ENCODE results near the gene ANKRD13C.

Gene ANKRD13C

DNA sequence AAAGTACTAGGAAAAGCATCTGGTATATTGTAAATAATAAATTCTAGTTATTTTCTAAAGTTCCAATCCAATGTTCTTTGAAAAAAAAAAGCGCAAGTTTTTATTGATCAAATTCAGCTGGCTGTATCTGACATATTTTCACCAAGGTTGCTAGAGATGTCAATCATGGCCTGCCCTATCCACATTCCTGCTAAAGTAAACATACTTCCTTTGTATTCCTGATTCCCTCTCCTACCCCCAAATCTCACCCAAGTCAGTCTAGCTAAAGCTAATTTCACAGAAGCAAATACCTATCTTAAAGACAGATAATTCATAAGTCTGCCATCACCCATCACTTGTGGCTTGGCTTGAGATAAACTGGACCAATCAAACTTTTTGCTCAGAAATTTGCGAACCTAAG lies 21.3 kb downstream of the ANKRD13C start:
- peaks cover 6% of the 10 kb centered on the region for H3K4me1 ChIP-seq (ENCODE audit: control insufficient read depth, insufficient read depth, low read length)
- H3K9ac ChIP-seq (ENCODE audit: low read length), result no peak overlapping the region
- H3K4me3 ChIP-seq (ENCODE audit: low read depth, low read length), result no peak overlapping the region
- no peaks in the 10 kb centered on the region for H3K9me3 ChIP-seq (ENCODE audit: control insufficient read depth, insufficient read depth, low read depth, low read length)
- H3K27me3 ChIP-seq (ENCODE audit: control insufficient read depth, insufficient read depth, low read length), result no peaks in the 10 kb centered on the region
- peaks cover 15% of the 10 kb centered on the region for H3K36me3 ChIP-seq (ENCODE audit: control insufficient read depth, insufficient read depth, low read length)
- H3K27ac ChIP-seq (ENCODE audit: low read depth, low read length), result no peak overlapping the region

DNA sequence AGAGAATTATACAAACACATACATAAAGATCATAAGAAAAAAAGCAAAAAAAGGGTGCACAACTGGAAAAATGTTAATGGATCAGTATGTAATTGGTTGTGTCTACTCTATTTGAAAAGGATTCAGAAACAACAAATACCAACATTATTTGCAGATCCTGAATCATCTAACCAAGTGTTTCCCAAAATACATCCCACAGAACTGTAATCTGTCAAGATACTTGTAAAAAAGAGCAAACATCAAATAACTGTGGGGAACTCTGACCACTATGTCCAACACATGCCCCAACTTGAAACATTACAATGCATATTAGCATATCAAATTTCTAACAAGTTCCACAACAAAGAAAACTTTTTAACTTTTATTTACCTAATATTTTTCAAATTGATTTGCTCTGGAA lies 22.6 kb downstream of the ANKRD13C start:
- H3K27ac ChIP-seq (ENCODE audit: low read depth, low read length), result no peak overlapping the region
- peaks cover 19% of the 10 kb centered on the region for H3K36me3 ChIP-seq (ENCODE audit: control insufficient read depth, insufficient read depth, low read length)

DNA sequence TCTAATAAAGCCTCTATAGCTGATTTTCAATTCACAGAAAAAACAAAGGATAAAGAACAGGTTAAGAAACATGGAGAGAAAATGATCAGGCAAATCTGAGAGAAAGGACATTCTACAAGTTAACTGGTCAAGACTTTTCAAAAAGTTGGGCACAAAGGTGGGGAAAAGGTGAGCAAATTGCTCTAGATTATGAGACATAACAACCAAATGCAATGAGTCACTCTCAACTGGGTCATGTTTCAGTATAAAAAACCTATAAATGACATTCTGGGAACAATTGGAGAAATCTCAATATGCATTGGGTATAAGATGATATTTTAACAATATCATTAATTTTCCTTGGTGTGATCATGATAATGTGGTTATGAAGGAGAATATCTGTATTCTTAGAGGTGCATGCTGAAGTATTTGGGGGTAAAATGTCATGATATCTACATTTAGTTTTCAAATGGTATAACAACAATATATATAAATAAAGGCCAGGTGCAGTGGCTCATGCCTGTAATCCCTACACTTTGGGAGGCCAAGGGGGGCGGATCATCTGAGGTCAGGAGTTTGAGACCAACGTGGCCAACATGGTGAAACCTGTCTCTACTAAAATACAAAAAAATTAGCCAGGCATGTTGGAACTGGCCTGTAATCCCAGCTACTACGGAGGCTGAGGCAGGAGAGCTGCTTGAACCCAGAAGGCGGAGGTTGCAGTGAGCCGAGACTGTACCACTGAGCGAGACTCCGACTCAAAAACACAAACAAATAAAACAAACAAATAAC lies 27.0 kb downstream of the ANKRD13C start:
- H3K9ac ChIP-seq (ENCODE audit: low read length), result no peak overlapping the region
- no peak overlapping the region for H3K27ac ChIP-seq (ENCODE audit: low read depth, low read length)
- peaks cover 21% of the 10 kb centered on the region for H3K36me3 ChIP-seq (ENCODE audit: control insufficient read depth, insufficient read depth, low read length)
- H3K4me3 ChIP-seq (ENCODE audit: low read depth, low read length), result no peak overlapping the region
- no peaks in the 10 kb centered on the region for H3K4me1 ChIP-seq (ENCODE audit: control insufficient read depth, insufficient read depth, low read length)
- H3K27me3 ChIP-seq (ENCODE audit: control insufficient read depth, insufficient read depth, low read length), result no peaks in the 10 kb centered on the region
- no peaks in the 10 kb centered on the region for H3K9me3 ChIP-seq (ENCODE audit: control insufficient read depth, insufficient read depth, low read depth, low read length)

More for the DNA sequence above, 22.6 kb downstream of the ANKRD13C start:
- Histone ChIP-seq H3K4me3 (ENCODE audit: low read depth, low read length) (no peak overlapping the region), H3K9ac (ENCODE audit: low read length) (no peak overlapping the region), H3K9me3 (ENCODE audit: control insufficient read depth, insufficient read depth, low read depth, low read length) (no peaks in the 10 kb centered on the region), H3K4me1 (ENCODE audit: control insufficient read depth, insufficient read depth, low read length) (peaks cover 6% of the 10 kb centered on the region), H3K27me3 (ENCODE audit: control insufficient read depth, insufficient read depth, low read length) (no peaks in the 10 kb centered on the region)

DNA sequence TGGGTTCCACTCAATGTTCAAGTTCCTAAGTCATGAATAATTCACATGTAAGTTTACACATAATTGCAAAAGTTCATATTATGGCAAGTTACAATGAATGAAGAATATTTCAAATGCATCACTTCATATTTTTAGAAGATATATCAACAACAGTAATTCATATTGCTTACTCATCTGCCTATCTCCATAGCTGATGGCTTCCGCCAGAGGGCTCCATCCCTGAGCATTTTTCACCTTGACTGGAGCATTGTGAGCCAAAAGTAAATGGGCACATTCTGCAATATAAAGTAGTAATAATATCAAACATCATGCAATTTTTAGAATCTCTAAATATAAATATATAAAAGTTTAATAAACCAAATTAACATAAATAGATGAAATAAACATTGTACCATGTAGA lies 29.8 kb downstream of the ANKRD13C start:
- Histone ChIP-seq H3K9me3 (ENCODE audit: control insufficient read depth, insufficient read depth, low read depth, low read length) (no peaks in the 10 kb centered on the region), H3K36me3 (ENCODE audit: control insufficient read depth, insufficient read depth, low read length) (peaks cover 18% of the 10 kb centered on the region), H3K4me3 (ENCODE audit: low read depth, low read length) (no peak overlapping the region), H3K27me3 (ENCODE audit: control insufficient read depth, insufficient read depth, low read length) (no peaks in the 10 kb centered on the region), H3K9ac (ENCODE audit: low read length) (no peak overlapping the region), H3K27ac (ENCODE audit: low read depth, low read length) (no peak overlapping the region), H3K4me1 (ENCODE audit: control insufficient read depth, insufficient read depth, low read length) (no peaks in the 10 kb centered on the region)

DNA sequence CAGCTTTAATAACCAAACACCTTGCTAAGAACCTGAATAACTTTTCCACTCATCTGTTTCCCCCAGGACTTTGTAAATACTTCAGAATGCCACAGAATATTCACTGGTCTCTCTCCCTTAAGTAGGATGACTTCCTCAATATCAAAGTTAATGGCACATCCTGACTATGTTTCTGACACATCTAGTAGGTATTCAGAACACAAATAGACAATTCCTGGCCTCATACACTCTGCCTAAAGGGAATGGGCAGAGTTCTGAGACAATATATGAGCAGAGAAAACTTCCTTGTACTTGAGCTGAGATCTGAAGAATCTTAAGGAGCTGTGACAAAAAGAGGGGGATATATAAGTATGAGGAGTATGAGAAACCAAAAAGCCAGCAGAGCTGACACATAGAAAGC lies 34.8 kb downstream of the ANKRD13C start:
- H3K27ac ChIP-seq (ENCODE audit: low read depth, low read length), result no peak overlapping the region
- no peaks in the 10 kb centered on the region for H3K4me1 ChIP-seq (ENCODE audit: control insufficient read depth, insufficient read depth, low read length)
- H3K27me3 ChIP-seq (ENCODE audit: control insufficient read depth, insufficient read depth, low read length), result no peaks in the 10 kb centered on the region
- no peaks in the 10 kb centered on the region for H3K9me3 ChIP-seq (ENCODE audit: control insufficient read depth, insufficient read depth, low read depth, low read length)
- peaks cover 15% of the 10 kb centered on the region for H3K36me3 ChIP-seq (ENCODE audit: control insufficient read depth, insufficient read depth, low read length)
- no peak overlapping the region for H3K9ac ChIP-seq (ENCODE audit: low read length)
- no peak overlapping the region for H3K4me3 ChIP-seq (ENCODE audit: low read depth, low read length)

DNA sequence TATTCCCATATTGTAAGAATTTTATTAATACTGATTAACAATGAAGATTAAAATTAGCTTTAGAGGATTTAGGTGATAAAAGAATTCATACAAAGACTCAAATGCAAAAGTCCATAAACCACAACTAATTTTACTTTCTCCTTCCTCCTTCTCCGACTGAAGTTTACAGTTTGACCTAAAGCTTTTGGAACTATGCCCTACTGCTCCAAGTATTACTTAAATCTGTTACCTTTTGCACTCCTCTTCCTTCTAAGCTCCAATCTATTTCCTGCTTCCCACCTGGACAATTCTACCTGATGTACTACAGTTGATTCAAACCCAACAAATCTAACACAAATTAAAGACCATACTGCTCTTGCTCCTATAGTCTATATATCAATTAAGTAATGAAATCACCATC lies 36.3 kb downstream of the ANKRD13C start:
- no peak overlapping the region for H3K27ac ChIP-seq (ENCODE audit: low read depth, low read length)
- H3K4me3 ChIP-seq (ENCODE audit: low read depth, low read length), result no peak overlapping the region
- H3K27me3 ChIP-seq (ENCODE audit: control insufficient read depth, insufficient read depth, low read length), result no peaks in the 10 kb centered on the region
- no peaks in the 10 kb centered on the region for H3K9me3 ChIP-seq (ENCODE audit: control insufficient read depth, insufficient read depth, low read depth, low read length)
- H3K4me1 ChIP-seq (ENCODE audit: control insufficient read depth, insufficient read depth, low read length), result no peaks in the 10 kb centered on the region
- no peak overlapping the region for H3K9ac ChIP-seq (ENCODE audit: low read length)
- peaks cover 6% of the 10 kb centered on the region; the same call in 1 of the 2 replicates for H3K36me3 ChIP-seq (ENCODE audit: control insufficient read depth, insufficient read depth, low read length)

DNA sequence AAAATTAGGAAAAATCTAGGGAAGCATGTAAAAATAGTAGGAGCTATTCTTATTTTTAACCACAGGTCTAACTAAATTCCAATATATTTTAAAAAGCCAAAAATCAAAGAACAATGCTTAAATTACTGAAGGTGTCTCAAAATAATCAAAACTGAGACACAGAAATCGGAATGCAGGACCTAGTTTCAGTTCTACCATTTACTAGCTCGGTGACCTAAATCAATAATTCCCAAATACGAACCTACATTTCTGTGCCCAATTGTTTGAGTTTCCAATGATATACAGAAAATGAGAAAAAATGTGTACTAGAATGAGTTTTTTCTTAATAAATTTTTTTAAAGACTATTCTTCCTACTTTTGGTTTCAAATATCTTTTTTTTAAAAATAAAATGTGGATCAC lies 37.4 kb downstream of the ANKRD13C start:
- Histone ChIP-seq H3K4me3 (ENCODE audit: low read depth, low read length) (no peak overlapping the region), H3K9me3 (ENCODE audit: control insufficient read depth, insufficient read depth, low read depth, low read length) (no peaks in the 10 kb centered on the region), H3K4me1 (ENCODE audit: control insufficient read depth, insufficient read depth, low read length) (no peaks in the 10 kb centered on the region), H3K36me3 (ENCODE audit: control insufficient read depth, insufficient read depth, low read length) (no peaks in the 10 kb centered on the region), H3K27ac (ENCODE audit: low read depth, low read length) (no peak overlapping the region), H3K27me3 (ENCODE audit: control insufficient read depth, insufficient read depth, low read length) (no peaks in the 10 kb centered on the region), H3K9ac (ENCODE audit: low read length) (no peak overlapping the region)

DNA sequence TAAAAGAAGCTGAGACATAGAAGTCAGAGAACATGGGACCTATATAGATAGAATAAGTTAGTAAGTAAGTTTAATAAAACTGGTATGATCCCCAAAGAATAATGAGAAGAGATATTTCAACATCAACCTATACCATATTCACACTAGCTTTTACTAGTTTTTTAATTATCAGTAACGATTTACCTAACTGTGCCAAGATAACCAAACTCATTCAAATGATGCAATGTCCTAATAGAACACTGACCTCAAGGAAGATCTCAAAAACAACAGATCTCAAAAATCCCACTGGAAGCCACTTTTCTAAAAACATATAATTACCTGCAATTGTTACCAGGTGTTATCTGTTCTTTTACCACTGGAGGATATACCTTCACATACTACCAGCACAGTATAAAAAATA lies 38.7 kb downstream of the ANKRD13C start:
- Histone ChIP-seq H3K4me3 (ENCODE audit: low read depth, low read length) (no peak overlapping the region), H3K36me3 (ENCODE audit: control insufficient read depth, insufficient read depth, low read length) (peaks cover 6% of the 10 kb centered on the region; the same call in 1 of the 2 replicates), H3K9me3 (ENCODE audit: control insufficient read depth, insufficient read depth, low read depth, low read length) (no peaks in the 10 kb centered on the region), H3K9ac (ENCODE audit: low read length) (no peak overlapping the region), H3K27ac (ENCODE audit: low read depth, low read length) (no peak overlapping the region), H3K4me1 (ENCODE audit: control insufficient read depth, insufficient read depth, low read length) (no peaks in the 10 kb centered on the region), H3K27me3 (ENCODE audit: control insufficient read depth, insufficient read depth, low read length) (no peaks in the 10 kb centered on the region)

DNA sequence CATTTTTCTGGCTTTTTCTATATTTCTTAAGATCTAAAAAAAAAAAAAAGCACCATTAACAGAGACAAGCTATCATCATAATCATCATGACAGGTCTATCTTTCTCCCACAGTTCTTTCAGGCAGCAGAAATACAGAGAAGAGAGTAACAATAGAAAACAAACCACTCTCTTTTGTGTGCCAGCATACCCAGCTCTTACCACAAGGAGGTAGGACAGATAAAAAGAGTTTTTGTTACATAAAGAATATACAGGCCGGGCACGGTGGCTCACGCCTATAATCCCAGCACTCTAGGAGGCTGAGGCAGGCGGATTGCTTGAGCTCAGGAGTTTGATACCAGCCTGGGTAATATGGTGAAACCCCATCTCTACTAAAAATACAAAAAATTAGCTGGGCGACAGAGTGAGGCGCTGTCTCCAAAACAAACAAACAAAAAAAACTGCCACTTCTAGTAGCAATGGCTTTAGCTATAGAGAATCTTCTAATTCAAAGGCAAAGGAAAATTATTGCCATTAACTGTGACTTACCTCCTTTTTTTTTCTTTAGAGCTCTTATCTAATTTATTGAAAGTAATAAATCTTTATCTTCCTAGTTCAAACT lies 39.7 kb downstream of the ANKRD13C start:
- Histone ChIP-seq H3K36me3 (ENCODE audit: control insufficient read depth, insufficient read depth, low read length) (peaks cover 7% of the 10 kb centered on the region; the same call in 1 of the 2 replicates), H3K27ac (ENCODE audit: low read depth, low read length) (no peak overlapping the region), H3K9ac (ENCODE audit: low read length) (no peak overlapping the region), H3K4me3 (ENCODE audit: low read depth, low read length) (no peak overlapping the region), H3K9me3 (ENCODE audit: control insufficient read depth, insufficient read depth, low read depth, low read length) (no peaks in the 10 kb centered on the region), H3K4me1 (ENCODE audit: control insufficient read depth, insufficient read depth, low read length) (no peaks in the 10 kb centered on the region), H3K27me3 (ENCODE audit: control insufficient read depth, insufficient read depth, low read length) (no peaks in the 10 kb centered on the region)

DNA sequence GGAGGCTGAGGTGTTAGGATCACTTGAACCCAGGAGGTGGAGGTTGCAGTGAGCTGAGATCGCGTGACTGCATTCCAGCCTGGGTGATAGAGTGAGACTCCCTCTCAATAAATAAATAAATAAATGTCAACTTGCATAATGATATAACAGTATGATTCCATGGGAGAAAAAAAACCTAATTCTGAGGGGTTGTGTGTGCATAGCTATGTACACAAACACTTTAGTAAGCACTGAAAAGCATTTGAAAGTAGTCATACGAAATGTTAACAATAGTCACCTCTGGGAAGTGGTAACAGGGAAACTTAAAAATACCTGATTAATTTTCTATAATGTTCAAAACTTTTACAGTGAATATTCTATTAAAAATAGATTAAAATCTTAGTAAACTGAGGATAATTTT lies 43.2 kb downstream of the ANKRD13C start:
- H3K27me3 ChIP-seq (ENCODE audit: control insufficient read depth, insufficient read depth, low read length), result no peaks in the 10 kb centered on the region
- H3K27ac ChIP-seq (ENCODE audit: low read depth, low read length), result no peak overlapping the region
- H3K36me3 ChIP-seq (ENCODE audit: control insufficient read depth, insufficient read depth, low read length), result peaks cover 10% of the 10 kb centered on the region; the same call in 1 of the 2 replicates
- H3K4me3 ChIP-seq (ENCODE audit: low read depth, low read length), result no peak overlapping the region
- H3K9ac ChIP-seq (ENCODE audit: low read length), result no peak overlapping the region
- H3K4me1 ChIP-seq (ENCODE audit: control insufficient read depth, insufficient read depth, low read length), result no peaks in the 10 kb centered on the region
- no peaks in the 10 kb centered on the region for H3K9me3 ChIP-seq (ENCODE audit: control insufficient read depth, insufficient read depth, low read depth, low read length)

DNA sequence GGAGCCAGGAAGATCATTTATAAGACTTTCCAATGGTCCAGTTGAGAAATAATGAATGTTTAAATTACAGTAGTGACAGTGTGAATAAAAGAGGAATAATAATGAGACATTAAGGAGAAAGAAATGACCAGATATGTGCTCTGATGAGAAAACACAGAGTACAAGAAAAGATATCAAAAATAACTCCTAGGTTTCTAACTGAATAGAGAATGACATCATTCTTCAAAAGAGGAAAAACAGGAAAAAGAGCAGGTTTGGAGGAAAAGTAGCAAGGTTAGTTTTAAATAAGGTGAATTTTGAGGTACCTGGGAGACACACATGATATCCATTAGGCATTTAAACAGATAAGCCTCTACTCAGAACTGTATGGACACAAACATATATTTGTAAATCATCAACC lies 55.0 kb downstream of the ANKRD13C start:
- Histone ChIP-seq H3K9ac (ENCODE audit: low read length) (no peak overlapping the region), H3K9me3 (ENCODE audit: control insufficient read depth, insufficient read depth, low read depth, low read length) (no peaks in the 10 kb centered on the region), H3K27ac (ENCODE audit: low read depth, low read length) (no peak overlapping the region), H3K4me3 (ENCODE audit: low read depth, low read length) (no peak overlapping the region), H3K27me3 (ENCODE audit: control insufficient read depth, insufficient read depth, low read length) (no peaks in the 10 kb centered on the region), H3K4me1 (ENCODE audit: control insufficient read depth, insufficient read depth, low read length) (no peaks in the 10 kb centered on the region), H3K36me3 (ENCODE audit: control insufficient read depth, insufficient read depth, low read length) (peaks cover 59% of the 10 kb centered on the region)

Measured in HUES6 (cell line).